Left forelimb (tissue), 1 donor: Measurements from ENCODE around the gene CLSTN1.

Source experiments
- DNase-seq: peaks from one replicate; pipeline ENCODE4 v3.0.0-alpha.2; 2018; ENCODE audit warnings: low spot score

Gene CLSTN1

DNA sequence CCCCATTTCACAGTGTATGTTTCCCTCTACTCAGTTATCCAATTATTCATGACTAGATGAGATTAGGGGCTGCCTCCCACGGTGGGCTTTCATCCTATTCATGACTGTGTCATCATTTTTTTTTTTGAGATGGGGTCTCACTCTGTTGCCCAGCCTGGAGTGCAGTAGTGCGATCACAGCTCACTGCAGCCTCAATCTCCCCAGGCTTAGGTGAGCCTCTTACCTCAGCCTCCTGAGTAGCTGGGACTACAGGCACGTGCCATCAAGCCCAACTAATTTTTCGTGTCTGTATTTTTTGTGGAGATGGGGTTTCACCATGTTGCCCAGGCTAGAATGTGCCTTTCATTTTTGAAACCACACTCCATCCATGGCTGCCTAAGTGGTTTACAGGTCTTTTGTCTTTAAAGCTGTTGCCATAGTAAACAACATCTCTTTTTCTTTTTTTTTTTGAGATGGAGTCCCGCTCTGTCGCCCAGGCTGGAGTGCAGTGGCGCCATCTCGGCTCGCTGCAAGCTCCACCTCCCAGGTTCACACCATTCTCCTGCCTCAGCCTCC lies 112.2 kb downstream of the CLSTN1 start:
- DNase-seq, result no peak

- DNase-seq, result no peak
Measured at GRCh38 chr1:9710037-9710436, 113.7 kb downstream of the CLSTN1 start.

DNA sequence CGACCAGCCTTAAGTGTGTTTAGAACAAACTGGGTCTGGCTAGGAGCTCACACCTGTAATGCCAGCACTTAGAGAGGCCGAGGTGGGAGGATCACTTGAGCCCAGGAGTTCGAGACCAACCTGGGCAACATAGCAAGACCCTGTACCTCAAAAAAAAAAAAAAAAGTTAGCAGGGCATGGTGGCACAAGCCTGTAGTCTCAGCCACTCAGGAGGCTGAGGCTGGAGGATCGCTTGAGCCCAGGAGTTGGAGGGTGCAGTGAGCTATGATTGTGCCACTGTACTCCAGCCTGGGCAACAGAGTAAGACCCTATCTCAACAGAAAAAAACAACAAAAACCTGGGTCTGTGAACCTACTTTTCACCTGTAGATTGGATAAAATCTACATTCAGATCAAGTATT lies 117.6 kb downstream of the CLSTN1 start:
- no peak for DNase-seq

GRCh38 chr1:9705337-9706093 lies 118.2 kb downstream of the CLSTN1 start:
- no peak for DNase-seq

GRCh38 chr1:9703681-9704080 lies 120.1 kb downstream of the CLSTN1 start:
- DNase-seq, result no peak

DNA sequence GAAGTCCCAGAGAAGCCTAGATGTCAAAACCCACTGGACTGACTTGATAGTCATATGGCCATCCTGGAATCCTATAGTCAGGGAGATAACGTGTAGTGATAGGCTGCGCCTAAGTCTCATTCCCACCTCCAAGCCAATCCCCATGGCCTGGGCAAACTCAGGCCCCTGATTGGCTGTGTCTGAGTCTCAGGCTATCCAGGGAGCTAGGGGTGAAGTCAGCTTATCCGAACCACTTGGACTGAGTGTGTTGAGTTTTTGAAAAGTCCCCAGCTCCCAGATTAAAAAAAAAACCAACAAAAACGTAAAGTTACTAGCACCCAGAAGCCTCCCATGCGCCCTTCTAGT lies 120.6 kb downstream of the CLSTN1 start:
- no peak for DNase-seq

DNA sequence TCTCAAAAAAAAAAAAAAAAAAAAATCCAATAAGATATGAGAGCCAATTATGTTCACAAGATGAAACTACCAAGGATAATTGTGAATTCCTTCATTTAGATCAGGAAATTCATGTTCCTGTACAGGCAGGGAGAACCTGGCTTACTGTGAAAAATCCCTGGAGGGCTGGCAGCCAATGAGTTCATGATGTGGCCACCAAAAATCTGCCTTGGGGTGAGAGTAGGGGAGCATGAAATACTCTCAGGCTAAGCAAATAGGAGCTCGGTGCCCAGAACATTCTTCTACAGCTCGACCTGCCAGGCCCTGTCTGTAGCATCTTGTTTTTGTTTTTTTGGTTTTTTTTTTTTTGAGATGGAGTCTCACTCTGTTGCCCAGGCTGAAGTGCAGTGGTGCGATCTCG lies 122.1 kb downstream of the CLSTN1 start:
- DNase-seq, result no peak

DNA sequence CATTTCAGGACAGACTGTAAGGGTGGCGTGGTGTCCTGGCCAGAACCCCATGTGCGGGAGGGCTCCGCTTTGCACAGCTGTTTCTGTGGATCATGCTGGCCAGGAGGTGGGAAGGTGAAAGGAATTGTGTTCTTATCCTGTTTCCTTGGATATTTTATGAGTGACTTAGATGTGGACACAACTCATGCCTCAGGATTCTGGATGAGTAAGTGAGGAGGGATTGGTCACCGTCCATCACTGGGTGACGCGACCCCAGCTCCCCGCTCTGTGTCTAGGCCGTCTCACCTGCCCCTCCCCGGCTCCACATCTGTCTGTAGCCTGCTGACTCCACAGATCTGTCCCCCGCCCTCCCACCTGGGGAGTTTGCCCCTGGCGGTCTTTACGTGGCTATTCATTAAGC lies 123.4 kb downstream of the CLSTN1 start:
- no peak for DNase-seq

GRCh38 chr1:9699361-9699760 lies 124.4 kb downstream of the CLSTN1 start:
- DNase-seq, result no peak

DNA sequence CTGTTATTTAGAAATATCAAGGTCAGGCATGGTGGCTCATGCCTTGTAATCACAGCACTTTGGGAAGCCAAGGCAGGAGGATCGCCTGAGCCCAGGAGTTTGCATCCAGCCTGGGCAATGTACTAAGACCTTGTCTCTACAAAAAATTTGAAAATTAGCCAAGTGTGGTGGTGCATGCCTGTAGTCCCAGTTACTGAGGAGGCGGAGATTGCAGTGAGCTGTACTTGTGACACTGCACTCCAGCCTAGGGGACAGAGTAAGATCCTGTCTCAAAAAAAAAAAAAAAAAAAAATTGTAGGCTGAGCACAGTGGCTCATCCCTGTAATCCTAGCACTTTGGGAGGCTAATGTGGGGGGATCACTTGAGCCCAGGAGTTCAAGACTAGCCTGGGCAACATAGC lies 127.0 kb downstream of the CLSTN1 start:
- no peak for DNase-seq

DNA sequence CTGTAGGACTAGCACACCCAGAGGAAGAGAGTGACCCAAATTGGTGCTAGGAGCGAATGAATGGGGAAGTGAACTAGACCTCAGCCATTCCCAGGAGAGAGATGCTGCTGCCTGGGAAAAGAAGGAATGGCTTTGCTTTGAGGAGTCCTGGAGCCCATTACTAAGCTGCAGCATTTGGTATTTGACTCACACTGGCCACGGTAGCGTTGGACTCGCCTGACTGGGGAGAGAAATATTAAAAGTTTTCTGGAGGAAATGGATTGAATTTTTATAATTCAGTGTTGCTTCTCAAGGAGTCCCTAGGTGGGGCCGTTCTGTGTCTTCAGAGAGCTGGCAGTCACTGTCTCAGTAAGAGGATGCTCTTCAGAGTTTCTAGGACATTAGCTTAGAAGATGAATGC lies 132.1 kb downstream of the CLSTN1 start:
- DNase-seq, result no peak

- no peak for DNase-seq
Measured at GRCh38 chr1:9691108-9691445, 132.7 kb downstream of the CLSTN1 start.

DNA sequence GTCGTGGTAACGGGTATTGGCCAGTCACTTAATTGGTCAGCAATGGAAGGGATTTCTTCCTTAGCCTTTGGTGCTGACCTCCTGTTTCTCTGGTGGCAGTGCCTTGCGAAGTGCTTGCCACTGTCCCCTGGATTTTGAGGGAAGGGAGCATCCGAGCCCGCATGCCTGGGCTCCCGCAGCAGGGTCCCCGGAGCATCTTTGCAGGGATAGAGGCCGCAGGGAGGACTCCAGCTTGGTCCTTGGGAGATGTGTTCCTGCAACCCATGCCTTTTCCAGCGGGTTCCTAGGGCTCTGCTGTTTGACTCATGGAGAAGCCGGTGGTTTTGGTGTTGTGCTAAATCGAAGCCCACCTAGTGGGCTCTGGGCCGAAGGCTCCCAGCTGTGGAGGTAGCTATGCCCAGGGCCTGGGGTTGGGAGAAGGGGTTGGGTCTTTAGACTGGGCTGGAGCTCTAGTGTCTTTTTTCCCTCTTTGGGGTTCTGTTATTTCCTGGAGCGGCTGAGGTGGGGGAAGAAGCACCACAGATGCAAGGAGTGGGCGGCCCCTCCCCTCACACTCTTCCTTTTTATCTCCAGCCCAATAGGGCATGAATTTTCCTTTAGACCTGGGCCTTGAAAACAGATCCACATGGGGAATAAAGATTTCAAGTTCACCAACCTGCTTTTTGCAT lies 133.2 kb downstream of the CLSTN1 start:
- DNase-seq, result no peak

- no peak for DNase-seq
Measured at GRCh38 chr1:9689971-9690381, 133.8 kb downstream of the CLSTN1 start.

DNA sequence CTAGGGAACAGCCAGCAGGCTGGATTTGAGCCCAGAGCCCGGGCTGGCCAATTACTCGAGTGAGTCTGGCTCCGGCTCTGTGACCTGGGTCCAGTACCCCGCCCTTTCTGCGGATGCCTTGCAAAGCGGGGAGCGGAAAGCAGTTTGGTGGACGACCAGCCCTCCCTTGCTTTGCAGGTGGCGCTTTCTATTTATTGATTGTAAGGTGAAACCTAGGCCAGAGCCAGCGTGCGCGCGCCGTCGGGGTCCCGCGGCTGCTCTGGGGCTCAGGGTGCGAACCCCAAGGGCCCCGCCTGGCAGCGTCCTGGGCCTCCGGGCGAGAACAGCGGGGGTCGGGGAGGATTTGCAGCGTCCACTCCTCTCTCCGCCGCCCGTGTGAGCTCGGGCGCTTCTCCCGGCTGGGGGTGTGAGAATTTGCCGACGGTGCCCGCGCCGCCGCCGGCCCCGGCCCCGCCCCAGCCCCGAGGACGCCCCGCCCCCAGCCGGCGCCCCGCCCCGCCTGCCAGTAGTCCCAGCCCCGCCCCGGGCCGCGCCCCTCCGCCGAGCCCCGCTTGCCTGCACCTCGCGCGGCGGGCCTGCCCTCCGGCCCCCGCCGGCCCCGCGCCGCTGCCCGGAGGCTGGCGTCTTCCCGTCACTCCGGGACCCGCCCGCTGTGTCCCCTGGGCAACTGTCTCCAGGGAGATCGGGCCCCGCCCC lies 134.6 kb downstream of the CLSTN1 start:
- DNase-seq, result peak; percentile 77

GRCh38 chr1:9688599-9688998 lies 135.2 kb downstream of the CLSTN1 start:
- DNase-seq, result no peak

GRCh38 chr1:9687874-9688582 lies 135.7 kb downstream of the CLSTN1 start:
- DNase-seq, result no peak

GRCh38 chr1:9687120-9687873 lies 136.5 kb downstream of the CLSTN1 start:
- DNase-seq, result peak; percentile 73

GRCh38 chr1:9684801-9685200 lies 139.0 kb downstream of the CLSTN1 start:
- DNase-seq, result no peak

GRCh38 chr1:9680828-9681227 lies 142.9 kb downstream of the CLSTN1 start:
- DNase-seq, result no peak

DNA sequence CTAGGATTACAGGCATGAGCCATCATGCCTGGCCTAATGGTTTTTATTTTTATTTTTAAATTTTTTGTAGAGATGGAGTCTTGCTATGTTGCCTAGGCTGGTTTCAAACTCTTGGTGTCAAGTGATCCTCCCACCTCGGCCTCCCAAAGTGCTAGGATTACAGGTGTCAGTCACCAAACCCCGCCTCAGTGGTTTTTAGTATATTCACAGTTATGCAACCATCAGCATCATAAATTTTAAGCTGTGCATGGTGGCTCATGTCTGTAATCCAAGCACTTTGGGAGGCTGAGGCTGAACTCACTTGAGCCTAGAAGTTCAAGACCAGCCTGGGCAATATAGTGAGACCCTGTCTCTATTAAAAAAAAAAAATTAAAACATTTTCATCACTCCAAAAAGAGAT lies 143.7 kb downstream of the CLSTN1 start:
- DNase-seq, result no peak
